Activated B cell treated with CpG ODN at 0.5 μM for 24 hours (primary cell): ENCODE results near the gene KLHL22. TPM values are rescaled to one million over a fixed set of nuclear protein-coding genes. Genes with fewer than 3 reads are reported as not detected.
"Not testable (repeated sequence)": the region's sequence is repeated elsewhere in the genome, so short reads cannot be mapped to it uniquely, and the experiment has no call there.

ENCODE experiments used
- ATAC-seq: fragments of 200-7000 bp; cut with Tn5 transposase; one replicate; pipeline ENCODE4 v1.10.0; 2021; ENCODE audit warnings: low read depth, mild to moderate bottlenecking, moderate library complexity
- CTCF ChIA-PET: fragments of 350-600 bp; sonication (Branson Sonifier 250); formaldehyde crosslinking; loops from one replicate; lab custom pipeline; 2021; ENCODE audit warnings: antibody characterized with exemption; lab: Charles Lee
- POLR2A ChIA-PET: fragments of 350-600 bp; sonication (Branson Sonifier 250); formaldehyde crosslinking; loops from one replicate; lab custom pipeline; 2021; ENCODE audit warnings: antibody characterized with exemption; lab: Charles Lee
- DNase-seq: peaks from one replicate; pipeline ENCODE4 v3.0.0; 2022
- H3K27ac Mint-ChIP-seq: one replicate; pipeline ENCODE4 v1.8.0; 2020; ENCODE audit warnings: mixed read lengths
- H3K27me3 Mint-ChIP-seq: one replicate; pipeline ENCODE4 v1.8.0; 2021; ENCODE audit warnings: mixed read lengths
- H3K36me3 Mint-ChIP-seq: one replicate; pipeline ENCODE4 v1.8.0; 2021; ENCODE audit warnings: low read depth, mixed read lengths
- H3K4me1 Mint-ChIP-seq: one replicate; pipeline ENCODE4 v1.8.0; 2021; ENCODE audit warnings: mixed read lengths
- H3K4me3 Mint-ChIP-seq: one replicate; pipeline ENCODE4 v1.8.0; 2020; ENCODE audit warnings: mild to moderate bottlenecking, mixed read lengths
- H3K9me3 Mint-ChIP-seq: one replicate; pipeline ENCODE4 v1.8.0; 2020; ENCODE audit warnings: mixed read lengths
- intact Hi-C: fragments of 100-400 bp; cut with micrococcal nuclease; formaldehyde crosslinking; loops from one replicate; pipeline ENCODE4 v1.15.1; 2024
- total RNA-seq: library from RNA; stranded (reverse); gene quantifications from 2 replicates; pipeline ENCODE4 v1.2.3, GENCODE V29; 2022
- TF ChIP-seq, protein P1 (sequence below): fragments of 200-600 bp; IDR thresholded peaks from one replicate; pipeline ENCODE4 v1.8.0; 2022; ENCODE audit warnings: antibody characterized with exemption, mild to moderate bottlenecking

Gene KLHL22
- total RNA-seq, 1 donor from 2014 or later = 26.1 TPM

DNA sequence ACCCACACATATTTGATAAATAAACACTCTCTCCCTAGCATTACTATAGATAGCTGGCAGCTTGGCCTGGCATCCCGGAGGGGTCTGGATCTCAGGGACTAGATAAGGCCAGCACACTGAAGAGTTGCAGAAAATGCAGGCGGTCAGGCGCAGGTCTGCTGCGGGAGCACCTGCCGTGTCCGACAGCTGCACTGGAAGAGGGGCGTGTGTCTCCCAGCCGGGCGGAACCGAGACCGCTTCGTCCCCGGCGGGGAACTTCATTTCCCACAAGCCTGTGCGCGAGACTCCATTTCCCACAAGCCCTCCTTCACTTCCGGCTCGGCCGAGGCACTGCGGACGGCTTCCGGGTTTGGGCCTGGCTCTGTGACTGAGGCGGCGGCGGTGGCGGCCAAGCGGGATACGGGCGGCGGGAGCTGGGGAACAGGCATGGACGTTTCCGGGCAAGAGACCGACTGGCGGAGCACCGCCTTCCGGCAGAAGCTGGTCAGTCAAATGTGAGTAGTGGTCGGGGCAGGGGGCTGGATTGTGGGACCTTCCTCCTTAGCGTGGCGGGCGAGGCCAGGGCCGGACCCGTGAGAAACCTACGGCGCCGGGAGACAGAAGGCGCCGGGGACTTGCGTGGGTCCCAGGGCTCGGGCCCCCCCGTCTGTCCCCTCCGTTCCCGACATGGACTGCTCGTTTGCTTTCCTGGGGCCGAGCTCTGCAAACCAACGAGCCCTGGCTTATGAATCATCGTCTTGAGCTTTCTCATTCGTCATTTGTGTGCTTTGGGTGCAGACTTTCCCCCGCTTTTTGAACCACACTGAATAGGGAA, 11.9 kb upstream of the KLHL22 start, which contains the start of gene MED15:
TSS of gene MED15 (plus strand) at position 358 of the 814 bp plus-strand sequence. CDS start at position 427, 69 bp downstream.
- TF ChIP-seq, protein P1, sequence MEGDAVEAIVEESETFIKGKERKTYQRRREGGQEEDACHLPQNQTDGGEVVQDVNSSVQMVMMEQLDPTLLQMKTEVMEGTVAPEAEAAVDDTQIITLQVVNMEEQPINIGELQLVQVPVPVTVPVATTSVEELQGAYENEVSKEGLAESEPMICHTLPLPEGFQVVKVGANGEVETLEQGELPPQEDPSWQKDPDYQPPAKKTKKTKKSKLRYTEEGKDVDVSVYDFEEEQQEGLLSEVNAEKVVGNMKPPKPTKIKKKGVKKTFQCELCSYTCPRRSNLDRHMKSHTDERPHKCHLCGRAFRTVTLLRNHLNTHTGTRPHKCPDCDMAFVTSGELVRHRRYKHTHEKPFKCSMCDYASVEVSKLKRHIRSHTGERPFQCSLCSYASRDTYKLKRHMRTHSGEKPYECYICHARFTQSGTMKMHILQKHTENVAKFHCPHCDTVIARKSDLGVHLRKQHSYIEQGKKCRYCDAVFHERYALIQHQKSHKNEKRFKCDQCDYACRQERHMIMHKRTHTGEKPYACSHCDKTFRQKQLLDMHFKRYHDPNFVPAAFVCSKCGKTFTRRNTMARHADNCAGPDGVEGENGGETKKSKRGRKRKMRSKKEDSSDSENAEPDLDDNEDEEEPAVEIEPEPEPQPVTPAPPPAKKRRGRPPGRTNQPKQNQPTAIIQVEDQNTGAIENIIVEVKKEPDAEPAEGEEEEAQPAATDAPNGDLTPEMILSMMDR = no peak
- Mint-ChIP-seq H3K27ac (peak within 1 kb of the TSS; percentile 94), H3K27me3 (no peaks in the 10 kb centered on the region), H3K4me1 (peaks cover 52% of the 10 kb centered on the region), H3K36me3 (peaks cover 12% of the 10 kb centered on the region), H3K9me3 (no peaks in the 10 kb centered on the region), H3K4me3 (peak within 1 kb of the TSS; percentile 96)
- peak; percentile 85 for DNase-seq
- CTCF ChIA-PET = interaction anchor here (0.6 to 1.7 kb wide), 3 partner anchors 13 to 89 kb away, joined by 3 to 6 read pairs (median 3); no protein-coding TSS in a partner anchor
- ATAC-seq = peak; percentile 82
- intact Hi-C loops = loop anchor here (1.0 to 5.0 kb wide), 6 partner anchors 11 to 390 kb away; partner anchors contain the start of genes RANBP1 and TRMT2A
- POLR2A ChIA-PET = interaction anchor here (0.7 to 1.5 kb wide), 11 partner anchors 9 to 487 kb away, joined by 3 to 12 read pairs (median 3); partner anchors contain the start of genes DGCR6L, KLHL22 and TRMT2A

DNA sequence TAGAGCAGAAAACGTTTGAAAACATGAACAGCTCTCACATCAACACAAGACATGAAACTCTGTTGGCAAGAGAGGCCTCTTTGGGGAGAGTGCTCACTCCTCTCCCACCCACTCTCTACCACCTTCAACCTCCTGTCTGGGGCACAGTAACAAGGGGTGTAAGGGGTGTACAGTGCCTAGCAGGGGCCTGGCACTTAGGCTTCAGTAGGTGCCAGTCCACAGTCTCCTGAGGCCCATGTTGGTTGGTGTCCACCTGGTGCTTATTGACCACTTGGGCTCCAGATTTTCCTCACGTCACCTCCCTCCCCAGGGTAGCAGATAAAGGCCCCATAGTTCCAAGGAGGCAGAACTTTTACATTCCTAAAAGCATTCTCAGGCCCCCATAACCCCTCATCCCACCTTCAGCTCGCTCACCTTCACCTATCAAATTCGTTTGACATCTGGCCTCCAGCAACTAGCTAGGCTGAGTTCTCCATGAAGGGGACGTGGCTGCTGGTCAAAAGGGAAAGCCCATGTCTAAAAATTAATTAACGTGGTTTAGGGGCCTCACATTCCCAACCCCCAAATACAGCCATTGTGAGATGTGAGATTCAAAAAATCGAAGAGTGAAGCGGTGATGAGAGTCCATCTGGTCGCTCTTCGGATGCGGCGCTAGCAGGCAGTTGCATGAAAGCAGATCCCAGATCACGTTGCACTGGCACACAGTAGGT, 11.1 kb upstream of the KLHL22 start:
- ChIA-PET CTCF (interaction anchor here (1.7 kb wide), 1 partner anchor 88 kb away, joined by 6 read pairs; no protein-coding TSS in a partner anchor), POLR2A (interaction anchor here (0.9 to 1.5 kb wide), 6 partner anchors 11 to 390 kb away, joined by 3 to 12 read pairs (median 4); partner anchors contain the start of genes KLHL22 and TRMT2A)
- DNase-seq (no peak), ATAC-seq (no peak)
- TF ChIP-seq, protein P1 = no peak
- H3K4me3 Mint-ChIP-seq = peak overlapping the region; percentile 96
- no peaks in the 10 kb centered on the region for H3K27me3 Mint-ChIP-seq
- intact Hi-C loops = loop anchor here (1.0 to 5.0 kb wide), 3 partner anchors 10 to 389 kb away; partner anchors contain the start of genes RANBP1 and TRMT2A
- H3K36me3 Mint-ChIP-seq = peaks cover 7% of the 10 kb centered on the region
- no peaks in the 10 kb centered on the region for H3K9me3 Mint-ChIP-seq
- peak overlapping the region; percentile 94 for H3K27ac Mint-ChIP-seq
- peaks cover 46% of the 10 kb centered on the region for H3K4me1 Mint-ChIP-seq

DNA sequence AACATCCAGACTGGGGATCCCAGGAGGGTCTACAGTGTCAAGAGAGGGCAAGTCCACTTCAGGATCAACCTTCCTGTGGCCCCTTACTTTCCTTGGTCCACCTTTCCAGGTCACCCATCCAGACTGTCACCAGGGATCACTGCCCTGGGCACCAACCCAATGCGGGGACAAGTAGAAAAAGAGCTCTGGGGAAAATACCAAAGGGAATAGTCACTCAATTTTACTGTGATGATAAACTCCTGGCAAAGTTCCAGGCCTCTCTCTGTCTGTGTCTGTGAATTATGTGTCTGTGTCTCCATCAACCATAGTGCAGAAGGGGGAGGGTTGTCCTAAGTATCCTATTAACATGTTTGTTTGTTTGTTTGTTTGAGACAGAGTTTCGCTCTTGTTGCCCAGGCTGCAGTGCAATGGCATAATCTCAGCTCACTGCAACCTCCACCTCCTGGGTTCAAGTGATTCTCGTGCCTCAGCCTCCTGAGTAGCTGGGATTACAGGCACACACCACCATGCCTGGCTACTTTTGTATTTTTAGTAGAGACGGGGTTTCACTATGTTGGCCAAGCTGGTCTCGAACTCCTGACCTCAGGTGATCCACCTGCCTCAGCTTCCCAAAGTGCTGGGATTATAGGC, 8.8 kb upstream of the KLHL22 start:
- peaks cover 23% of the 10 kb centered on the region for H3K4me1 Mint-ChIP-seq
- H3K9me3 Mint-ChIP-seq, ATAC-seq, H3K27me3 Mint-ChIP-seq, intact Hi-C loops, H3K4me3 Mint-ChIP-seq, H3K27ac Mint-ChIP-seq, DNase-seq, POLR2A ChIA-PET, H3K36me3 Mint-ChIP-seq, CTCF ChIA-PET: not testable (repeated sequence)

DNA sequence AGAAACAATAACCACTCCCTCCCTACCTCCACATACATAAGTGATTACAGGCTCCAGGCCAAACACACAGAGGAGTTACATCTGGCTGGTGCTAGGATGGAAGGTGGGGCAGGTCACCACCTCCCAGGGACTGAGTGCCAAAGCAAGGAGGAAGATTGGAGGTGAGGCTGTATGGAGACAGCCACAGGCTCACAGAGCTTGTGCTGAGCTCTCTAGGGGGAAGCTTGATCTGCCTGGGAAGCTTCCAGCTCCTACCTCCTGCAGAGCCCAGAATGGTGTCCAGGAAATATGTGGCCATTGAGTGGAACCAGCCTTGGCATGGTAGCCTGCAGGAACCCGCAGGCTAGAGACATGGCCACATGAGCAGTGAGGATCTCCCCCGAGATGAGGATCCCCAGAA, 8.2 kb upstream of the KLHL22 start:
- Mint-ChIP-seq H3K4me3 (no peak overlapping the region), H3K4me1 (peaks cover 17% of the 10 kb centered on the region), H3K36me3 (peaks cover 7% of the 10 kb centered on the region), H3K9me3 (no peaks in the 10 kb centered on the region), H3K27me3 (no peaks in the 10 kb centered on the region), H3K27ac (no peak overlapping the region)
- ChIA-PET POLR2A (no interaction called here), CTCF (no interaction called here)
- DNase-seq = no peak
- no peak for ATAC-seq
- intact Hi-C loops = no loop called here
- TF ChIP-seq, protein P1 = no peak

DNA sequence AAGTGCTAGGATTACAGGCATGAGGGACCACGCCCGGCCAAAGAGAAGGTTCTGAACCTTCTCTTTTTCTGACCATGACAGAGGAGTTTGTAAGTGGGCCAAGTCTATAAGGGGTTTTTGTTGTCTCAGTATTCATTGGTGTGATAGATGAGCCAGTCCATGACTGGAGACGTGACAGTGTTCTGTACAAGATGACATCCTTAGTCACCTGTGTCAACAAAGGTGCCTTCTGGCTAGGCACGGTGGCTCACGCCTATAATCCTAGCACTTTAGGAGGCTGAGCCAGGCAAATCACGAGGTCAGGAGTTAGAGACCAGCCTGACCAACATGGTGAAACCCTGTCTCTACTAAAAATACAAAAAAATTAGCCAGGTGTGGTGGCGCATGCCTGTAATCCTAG, 4.2 kb upstream of the KLHL22 start:
- Mint-ChIP-seq H3K4me3 (no peak overlapping the region), H3K27me3 (no peaks in the 10 kb centered on the region), H3K36me3 (no peaks in the 10 kb centered on the region), H3K4me1 (peaks cover 7% of the 10 kb centered on the region), H3K9me3 (no peaks in the 10 kb centered on the region), H3K27ac (no peak overlapping the region)
- no peak for DNase-seq
- TF ChIP-seq, protein P1 = no peak
- ATAC-seq = no peak
- CTCF ChIA-PET = interaction anchor here (2.2 kb wide), 1 partner anchor 82 kb away, joined by 8 read pairs; no protein-coding TSS in a partner anchor
- intact Hi-C loops = loop anchor here (5.0 kb wide), 1 partner anchor 367 kb away; the partner anchor contains the start of gene ZDHHC8
- POLR2A ChIA-PET = interaction anchor here (1.2 kb wide), 1 partner anchor 15 kb away, joined by 8 read pairs; no protein-coding TSS in a partner anchor
